PC-3 (cell line): Measurements from ENCODE around the gene WIPF1.

ENCODE experiments used
- EZH2 ChIP-seq: fragments of 300-600 bp; sonication (generic); IDR thresholded peaks from one replicate; pipeline ENCODE4 v1.6.1; 2017; ENCODE audit warnings: antibody characterized with exemption, mild to moderate bottlenecking, low read length; ENCODE audit not compliant: unreplicated experiment
- TF ChIP-seq, protein P1 (sequence below): fragments of 300-600 bp; sonication (generic); conservative IDR thresholded peaks from 2 replicates; pipeline ENCODE4 v1.5.1; 2017; ENCODE audit warnings: antibody characterized with exemption, low read depth, mild to moderate bottlenecking, low read length

DNA sequence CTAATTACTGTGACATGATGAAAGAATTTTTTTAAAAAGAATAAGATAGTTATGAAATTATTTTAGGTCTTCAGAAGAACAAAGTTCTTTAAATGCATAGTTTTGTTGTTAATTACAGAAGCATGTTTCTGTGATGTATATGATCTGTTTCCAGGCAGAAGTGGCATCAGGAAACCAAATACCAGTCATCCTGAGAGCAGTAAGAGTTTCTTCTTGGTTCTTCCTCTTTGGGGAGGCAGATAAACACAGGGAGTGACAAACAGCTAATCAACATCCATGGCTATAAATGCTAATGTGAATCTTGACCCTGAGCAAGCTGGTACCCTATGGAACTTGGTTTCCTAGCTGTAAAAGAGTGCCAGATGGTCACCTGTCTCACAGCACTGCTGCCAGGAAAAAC, 29.2 kb downstream of the WIPF1 start:
- TF ChIP-seq EZH2: no peak
- TF ChIP-seq, protein P1, sequence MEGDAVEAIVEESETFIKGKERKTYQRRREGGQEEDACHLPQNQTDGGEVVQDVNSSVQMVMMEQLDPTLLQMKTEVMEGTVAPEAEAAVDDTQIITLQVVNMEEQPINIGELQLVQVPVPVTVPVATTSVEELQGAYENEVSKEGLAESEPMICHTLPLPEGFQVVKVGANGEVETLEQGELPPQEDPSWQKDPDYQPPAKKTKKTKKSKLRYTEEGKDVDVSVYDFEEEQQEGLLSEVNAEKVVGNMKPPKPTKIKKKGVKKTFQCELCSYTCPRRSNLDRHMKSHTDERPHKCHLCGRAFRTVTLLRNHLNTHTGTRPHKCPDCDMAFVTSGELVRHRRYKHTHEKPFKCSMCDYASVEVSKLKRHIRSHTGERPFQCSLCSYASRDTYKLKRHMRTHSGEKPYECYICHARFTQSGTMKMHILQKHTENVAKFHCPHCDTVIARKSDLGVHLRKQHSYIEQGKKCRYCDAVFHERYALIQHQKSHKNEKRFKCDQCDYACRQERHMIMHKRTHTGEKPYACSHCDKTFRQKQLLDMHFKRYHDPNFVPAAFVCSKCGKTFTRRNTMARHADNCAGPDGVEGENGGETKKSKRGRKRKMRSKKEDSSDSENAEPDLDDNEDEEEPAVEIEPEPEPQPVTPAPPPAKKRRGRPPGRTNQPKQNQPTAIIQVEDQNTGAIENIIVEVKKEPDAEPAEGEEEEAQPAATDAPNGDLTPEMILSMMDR: no peak
